Left ventricle myocardium inferior (tissue), 1 donor: ENCODE measurements around the gene DISP3. TPM values are rescaled to one million over a fixed set of nuclear protein-coding genes. Genes with fewer than 3 reads are reported as not detected.

ENCODE experiments used
- DNase-seq: peaks from one replicate; pipeline ENCODE4 v3.0.0-alpha.2; 2020
- H3K27ac ChIP-seq: fragments of 200-600 bp; replicated peaks from 2 replicates; pipeline ENCODE4 v1.8.0; 2021
- H3K27me3 ChIP-seq: fragments of 200-600 bp; 2 replicates; pipeline ENCODE4 v1.8.0; 2021; ENCODE audit warnings: low read depth
- H3K36me3 ChIP-seq: fragments of 200-600 bp; 2 replicates; pipeline ENCODE4 v1.8.0; 2021
- H3K4me1 ChIP-seq: fragments of 200-600 bp; 2 replicates; pipeline ENCODE4 v1.8.0; 2021
- H3K4me3 ChIP-seq: fragments of 200-600 bp; 2 replicates; pipeline ENCODE4 v1.8.0; 2021; ENCODE audit warnings: mild to moderate bottlenecking, moderate library complexity
- H3K9me3 ChIP-seq: fragments of 200-600 bp; replicated peaks from 2 replicates; pipeline ENCODE4 v1.8.0; 2021
- CTCF ChIP-seq: fragments of 200-600 bp; IDR thresholded peaks from 2 replicates; pipeline ENCODE4 v1.8.0; 2021; ENCODE audit warnings: antibody characterized with exemption, mild to moderate bottlenecking, borderline replicate concordance
- intact Hi-C: fragments of 100-400 bp; cut with micrococcal nuclease; formaldehyde crosslinking; loops from one replicate; pipeline ENCODE4 v1.11.0; 2022
- total RNA-seq: library from RNA; stranded (reverse); fragmentation: NEBNext Ultra II Directional; extraction: Animal tissue kit (Norgen Biotek cat#: 25700); gene quantifications from one replicate; pipeline ENCODE4 v1.2.1, GENCODE V29; 2021
- donor health status: DM: no; HTN: yes; CAD: no; lungs with severe emphysema.

Gene DISP3
- total RNA-seq, 1 donor from 2014 or later, result not detected

- Histone ChIP-seq H3K36me3 (no peaks in the 10 kb centered on the region), H3K4me3 (no peak overlapping the region), H3K9me3 (peaks cover 8% of the 10 kb centered on the region), H3K27ac (no peak overlapping the region), H3K27me3 (peaks cover 63% of the 10 kb centered on the region), H3K4me1 (no peaks in the 10 kb centered on the region)
- intact Hi-C loops, result no loop called here
- no peak for TF ChIP-seq CTCF
- no peak for DNase-seq
Measured at GRCh38 chr1:11493972-11494655, 15.2 kb downstream of the DISP3 start.

GRCh38 chr1:11494771-11495170 is 15.8 kb downstream of the DISP3 start:
- no peak overlapping the region for H3K27ac ChIP-seq
- no peaks in the 10 kb centered on the region for H3K4me1 ChIP-seq
- peaks cover 8% of the 10 kb centered on the region for H3K9me3 ChIP-seq
- no peaks in the 10 kb centered on the region for H3K36me3 ChIP-seq
- no peak for TF ChIP-seq CTCF
- no peak overlapping the region for H3K4me3 ChIP-seq
- peaks cover 62% of the 10 kb centered on the region for H3K27me3 ChIP-seq
- no peak for DNase-seq
- intact Hi-C loops, result no loop called here

- H3K4me3 ChIP-seq, result no peak overlapping the region
- intact Hi-C loops, result no loop called here
- DNase-seq, result no peak
- H3K36me3 ChIP-seq, result no peaks in the 10 kb centered on the region
- peaks cover 62% of the 10 kb centered on the region for H3K27me3 ChIP-seq
- H3K9me3 ChIP-seq, result peaks cover 8% of the 10 kb centered on the region
- no peak overlapping the region for H3K27ac ChIP-seq
- no peak for TF ChIP-seq CTCF
- H3K4me1 ChIP-seq, result no peaks in the 10 kb centered on the region
Measured at GRCh38 chr1:11495579-11495978, 16.6 kb downstream of the DISP3 start.

GRCh38 chr1:11496551-11497080 is 17.7 kb downstream of the DISP3 start:
- no peaks in the 10 kb centered on the region for H3K36me3 ChIP-seq
- peaks cover 65% of the 10 kb centered on the region for H3K27me3 ChIP-seq
- peaks cover 8% of the 10 kb centered on the region for H3K9me3 ChIP-seq
- no peaks in the 10 kb centered on the region for H3K4me1 ChIP-seq
- DNase-seq, result no peak
- intact Hi-C loops, result no loop called here
- no peak overlapping the region for H3K4me3 ChIP-seq
- no peak overlapping the region for H3K27ac ChIP-seq
- no peak for TF ChIP-seq CTCF

- DNase-seq, result no peak
Measured at GRCh38 chr1:11498956-11499594, 20.1 kb downstream of the DISP3 start.

More at GRCh38 chr1:11498956-11499594, 20.1 kb downstream of the DISP3 start:
- Histone ChIP-seq H3K27me3 (peaks cover 66% of the 10 kb centered on the region), H3K36me3 (no peaks in the 10 kb centered on the region), H3K4me1 (no peaks in the 10 kb centered on the region), H3K9me3 (peaks cover 12% of the 10 kb centered on the region), H3K4me3 (no peak overlapping the region), H3K27ac (no peak overlapping the region)
- no peak for TF ChIP-seq CTCF
- intact Hi-C loops, result no loop called here
